MCF 10A (cell line): ENCODE data around the gene CLEC4G. TPM values are rescaled to one million over a fixed set of nuclear protein-coding genes. Genes with fewer than 3 reads are reported as not detected.

ENCODE experiments used
- BruUV-seq: library from RNA; stranded (reverse); fragments of 400-500 nt; replicated peaks from 2 replicates; lab custom pipeline; 2021; lab: Mats Ljungman, UMichigan
- CTCF ChIA-PET: fragments of 300-600 bp; sonication (Branson Sonifier 250); formaldehyde crosslinking; extraction: SDS; loops from one replicate; lab custom pipeline; 2021; ENCODE audit warnings: antibody characterized with exemption, inconsistent platforms; lab: Yijun Ruan, JAX
- POLR2A ChIA-PET: fragments of 300-600, 350-650 bp; sonication (Branson Sonifier 250); formaldehyde crosslinking; extraction: SDS; loops from one replicate; lab custom pipeline; 2020; ENCODE audit warnings: antibody characterized with exemption, inconsistent platforms; lab: Yijun Ruan, JAX
- DNase-seq: peaks from one replicate; pipeline ENCODE4 v3.0.0-alpha.2; 2018; ENCODE audit not compliant: unreplicated experiment
- H3K27ac Mint-ChIP-seq: one replicate; pipeline ENCODE4 v1.8.0; 2022; ENCODE audit warnings: mild to moderate bottlenecking, low read depth, mixed read lengths; ENCODE audit not compliant: unreplicated experiment
- H3K27me3 Mint-ChIP-seq: one replicate; pipeline ENCODE4 v1.8.0; 2022; ENCODE audit warnings: mixed read lengths; ENCODE audit not compliant: insufficient read depth, unreplicated experiment
- H3K36me3 Mint-ChIP-seq: one replicate; pipeline ENCODE4 v1.8.0; 2022; ENCODE audit warnings: mild to moderate bottlenecking, moderate library complexity, mixed read lengths; ENCODE audit not compliant: insufficient read depth, unreplicated experiment
- H3K4me1 Mint-ChIP-seq: one replicate; pipeline ENCODE4 v1.8.0; 2022; ENCODE audit warnings: mixed read lengths; ENCODE audit not compliant: insufficient read depth, unreplicated experiment
- H3K4me3 Mint-ChIP-seq: one replicate; pipeline ENCODE4 v1.8.0; 2022; ENCODE audit warnings: mild to moderate bottlenecking, moderate library complexity, mixed read lengths; ENCODE audit not compliant: unreplicated experiment
- H3K9me3 Mint-ChIP-seq: one replicate; pipeline ENCODE4 v1.8.0; 2022; ENCODE audit warnings: mixed read lengths; ENCODE audit not compliant: unreplicated experiment
- intact Hi-C: fragments of 100-400 bp; cut with micrococcal nuclease; formaldehyde crosslinking; loops from 2 replicates; pipeline ENCODE4 v1.14.1; 2022
- total RNA-seq: library from RNA; stranded (reverse); gene quantifications from 2 replicates; pipeline ENCODE4 v1.2.3, GENCODE V29; 2022
- TF ChIP-seq, protein P1 (sequence below): fragments of 200-600 bp; IDR thresholded peaks from one replicate; pipeline ENCODE4 v1.8.0; 2022; ENCODE audit warnings: antibody characterized with exemption, mild to moderate bottlenecking; ENCODE audit not compliant: unreplicated experiment

CLEC4G gene
- total RNA-seq, 1 experiment from 2014 or later = not detected

- TF ChIP-seq, protein P1, sequence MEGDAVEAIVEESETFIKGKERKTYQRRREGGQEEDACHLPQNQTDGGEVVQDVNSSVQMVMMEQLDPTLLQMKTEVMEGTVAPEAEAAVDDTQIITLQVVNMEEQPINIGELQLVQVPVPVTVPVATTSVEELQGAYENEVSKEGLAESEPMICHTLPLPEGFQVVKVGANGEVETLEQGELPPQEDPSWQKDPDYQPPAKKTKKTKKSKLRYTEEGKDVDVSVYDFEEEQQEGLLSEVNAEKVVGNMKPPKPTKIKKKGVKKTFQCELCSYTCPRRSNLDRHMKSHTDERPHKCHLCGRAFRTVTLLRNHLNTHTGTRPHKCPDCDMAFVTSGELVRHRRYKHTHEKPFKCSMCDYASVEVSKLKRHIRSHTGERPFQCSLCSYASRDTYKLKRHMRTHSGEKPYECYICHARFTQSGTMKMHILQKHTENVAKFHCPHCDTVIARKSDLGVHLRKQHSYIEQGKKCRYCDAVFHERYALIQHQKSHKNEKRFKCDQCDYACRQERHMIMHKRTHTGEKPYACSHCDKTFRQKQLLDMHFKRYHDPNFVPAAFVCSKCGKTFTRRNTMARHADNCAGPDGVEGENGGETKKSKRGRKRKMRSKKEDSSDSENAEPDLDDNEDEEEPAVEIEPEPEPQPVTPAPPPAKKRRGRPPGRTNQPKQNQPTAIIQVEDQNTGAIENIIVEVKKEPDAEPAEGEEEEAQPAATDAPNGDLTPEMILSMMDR = no peak
- Mint-ChIP-seq H3K36me3 (peaks cover 2% of the 10 kb centered on the region), H3K9me3 (no peaks in the 10 kb centered on the region), H3K4me3 (no peak overlapping the region), H3K27me3 (peaks cover 4% of the 10 kb centered on the region), H3K27ac (no peak overlapping the region), H3K4me1 (no peaks in the 10 kb centered on the region)
- ChIA-PET POLR2A (no interaction called here), CTCF (interaction anchor here (0.6 kb wide), 1 partner anchor 134 kb away, joined by 3 read pairs; no protein-coding TSS in a partner anchor)
- intact Hi-C loops = no loop called here
- no peak for DNase-seq
- no TSS peak for BruUV-seq
Observed at GRCh38 chr19:7691497-7691896, 40.4 kb downstream of the CLEC4G start.

DNA sequence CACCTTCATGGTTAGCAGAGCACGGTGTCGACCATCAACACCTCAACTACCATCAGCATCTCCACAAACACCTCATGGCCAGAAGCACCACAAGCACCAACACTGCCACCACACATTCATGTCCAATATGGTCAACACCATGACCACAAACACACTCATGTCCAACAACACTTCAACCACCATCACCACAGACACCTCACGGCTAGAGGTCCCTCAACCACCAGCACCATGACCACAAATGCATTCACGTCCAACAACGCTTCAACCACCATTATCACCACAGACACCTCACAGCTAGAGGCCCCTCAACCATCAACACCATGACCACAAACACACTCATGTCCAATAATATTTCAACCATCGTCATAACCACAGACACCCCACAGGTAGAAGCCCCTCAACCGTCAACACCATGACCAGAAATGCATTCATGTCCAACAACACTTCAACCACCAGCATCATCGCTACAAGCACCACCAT lies 41.1 kb downstream of the CLEC4G start:
- intact Hi-C loops = no loop called here
- no peaks in the 10 kb centered on the region for H3K4me1 Mint-ChIP-seq
- no peaks in the 10 kb centered on the region for H3K9me3 Mint-ChIP-seq
- no TSS peak for BruUV-seq
- ChIA-PET POLR2A (no interaction called here), CTCF (no interaction called here)
- DNase-seq = no peak
- H3K4me3 Mint-ChIP-seq = no peak overlapping the region
- no peak overlapping the region for H3K27ac Mint-ChIP-seq
- H3K27me3 Mint-ChIP-seq = no peaks in the 10 kb centered on the region
- no peaks in the 10 kb centered on the region for H3K36me3 Mint-ChIP-seq
- TF ChIP-seq, protein P1 = no peak

DNA sequence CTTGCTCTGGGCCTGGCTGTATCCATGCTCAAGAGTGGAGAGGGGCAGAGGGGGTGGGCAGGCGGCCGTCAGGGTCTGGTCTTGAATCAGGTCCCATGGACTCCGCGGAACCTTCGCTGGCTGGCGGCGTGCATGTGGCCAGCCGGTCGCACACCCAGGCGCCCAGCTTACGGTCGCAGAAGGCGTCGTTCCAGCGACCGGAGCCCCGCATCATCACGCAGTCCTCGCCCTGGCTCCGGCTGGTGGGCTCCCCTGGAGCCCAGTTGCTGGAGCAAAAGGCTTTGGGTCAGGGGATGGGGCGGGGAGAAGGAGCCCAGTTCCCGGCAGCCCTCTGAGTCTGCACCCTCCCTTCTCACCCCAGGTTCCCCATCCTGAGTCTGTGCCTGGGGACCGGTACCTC lies 42.7 kb downstream of the CLEC4G start:
- CTCF ChIA-PET = interaction anchor here (1.6 kb wide), 1 partner anchor 8 kb away, joined by 4 read pairs; the partner anchor contains the start of gene TRAPPC5
- Mint-ChIP-seq H3K27ac (no peak overlapping the region), H3K4me3 (no peak overlapping the region)

DNA sequence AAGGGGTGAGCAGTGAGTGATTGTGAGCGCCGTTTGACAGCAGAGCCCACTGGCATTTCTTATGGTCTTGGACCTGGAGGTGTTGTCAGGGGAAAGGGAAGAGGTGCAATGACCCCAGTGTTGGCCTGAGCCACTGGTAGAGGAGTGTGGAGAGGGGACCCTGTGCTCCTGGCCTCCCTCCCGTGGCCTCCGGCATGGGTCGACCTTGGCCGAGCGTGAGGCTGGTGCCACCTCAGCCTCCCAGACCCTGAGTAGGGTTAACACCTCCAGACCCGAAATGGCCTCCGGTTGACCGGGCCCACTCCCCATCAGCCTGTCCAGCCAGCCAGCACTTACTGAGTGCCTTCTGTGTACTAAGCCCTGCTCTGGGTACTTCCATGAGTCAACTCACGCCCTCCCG lies 44.7 kb downstream of the CLEC4G start:
- POLR2A ChIA-PET = no interaction called here

More for the DNA sequence above, 42.7 kb downstream of the CLEC4G start:
- POLR2A ChIA-PET = no interaction called here
- DNase-seq = no peak
- Mint-ChIP-seq H3K4me1 (peaks cover 8% of the 10 kb centered on the region), H3K36me3 (peaks cover 8% of the 10 kb centered on the region), H3K9me3 (no peaks in the 10 kb centered on the region), H3K27me3 (no peaks in the 10 kb centered on the region)
- BruUV-seq = no TSS peak
- TF ChIP-seq, protein P1 = no peak
- intact Hi-C loops = no loop called here

More for the DNA sequence above, 44.7 kb downstream of the CLEC4G start:
- CTCF ChIA-PET = no interaction called here
- Mint-ChIP-seq H3K27ac (no peak overlapping the region), H3K36me3 (peaks cover 25% of the 10 kb centered on the region), H3K4me3 (no peak overlapping the region), H3K27me3 (no peaks in the 10 kb centered on the region), H3K9me3 (no peaks in the 10 kb centered on the region), H3K4me1 (peaks cover 8% of the 10 kb centered on the region)
- no TSS peak for BruUV-seq
- DNase-seq = no peak
- intact Hi-C loops = no loop called here
- TF ChIP-seq, protein P1 = no peak
